Muscle layer of colon (tissue), 2 donors: Measurements from ENCODE around the gene HSD17B8.

ENCODE experiments used
- H3K27ac ChIP-seq: one replicate; pipeline ENCODE4 v1.7.0; 2013; ENCODE audit warnings: low read depth, mild to moderate bottlenecking, low read length, moderate library complexity
- H3K27me3 ChIP-seq, 2 donors: one replicate each; pipeline ENCODE4 v1.7.0; 2013; ENCODE audit warnings: low read length in 2 of 2, mild to moderate bottlenecking in 2 of 2; ENCODE audit not compliant: insufficient read depth in 2 of 2, control insufficient read depth in 1 of 2
- H3K36me3 ChIP-seq: one replicate; pipeline ENCODE4 v1.7.0; 2013; ENCODE audit warnings: mild to moderate bottlenecking, low read length; ENCODE audit not compliant: insufficient read depth
- H3K4me1 ChIP-seq: one replicate; pipeline ENCODE4 v1.7.0; 2013; ENCODE audit warnings: mild to moderate bottlenecking, low read length; ENCODE audit not compliant: insufficient read depth
- H3K4me3 ChIP-seq, 2 donors: one replicate each; pipeline ENCODE4 v1.7.0; 2013; ENCODE audit warnings: low read length in 2 of 2, low read depth in 1 of 2, mild to moderate bottlenecking in 1 of 2, moderate library complexity in 1 of 2
- H3K9ac ChIP-seq: one replicate; pipeline ENCODE4 v1.7.0; 2013; ENCODE audit warnings: low read length
- H3K9me3 ChIP-seq: one replicate; pipeline ENCODE4 v1.7.0; 2013; ENCODE audit warnings: mild to moderate bottlenecking, low read length
- donor health status: abdominal sarcoma.
- donor health status: Adenocarcinoma of cecum.

The HSD17B8 gene

DNA sequence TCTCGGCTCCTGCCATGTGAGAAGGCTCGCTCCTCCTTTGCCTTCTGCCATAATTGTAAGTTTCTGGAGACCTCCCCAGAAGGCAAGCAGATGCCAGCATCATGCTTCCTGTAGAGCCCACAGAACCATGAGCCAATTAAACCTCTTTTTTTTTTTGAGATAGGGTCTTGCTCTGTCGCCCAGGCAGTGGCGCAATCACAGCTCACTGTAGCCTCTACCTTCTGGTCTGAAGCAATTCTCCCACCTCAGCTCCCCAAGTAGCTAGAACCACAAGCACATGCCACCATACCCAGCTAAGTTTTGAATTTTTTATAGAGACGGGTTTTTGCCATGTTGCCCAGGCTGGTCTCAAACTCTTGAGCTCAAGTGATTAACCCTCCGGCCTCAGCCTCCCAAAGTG lies 32.4 kb downstream of the HSD17B8 start:
- Histone ChIP-seq H3K4me3 (no peak overlapping the region), H3K9ac (no peak overlapping the region), H3K27me3 (no peaks in the 10 kb centered on the region), H3K4me1 (no peaks in the 10 kb centered on the region), H3K27ac (no peak overlapping the region), H3K36me3 (no peaks in the 10 kb centered on the region), H3K9me3 (no peaks in the 10 kb centered on the region)

DNA sequence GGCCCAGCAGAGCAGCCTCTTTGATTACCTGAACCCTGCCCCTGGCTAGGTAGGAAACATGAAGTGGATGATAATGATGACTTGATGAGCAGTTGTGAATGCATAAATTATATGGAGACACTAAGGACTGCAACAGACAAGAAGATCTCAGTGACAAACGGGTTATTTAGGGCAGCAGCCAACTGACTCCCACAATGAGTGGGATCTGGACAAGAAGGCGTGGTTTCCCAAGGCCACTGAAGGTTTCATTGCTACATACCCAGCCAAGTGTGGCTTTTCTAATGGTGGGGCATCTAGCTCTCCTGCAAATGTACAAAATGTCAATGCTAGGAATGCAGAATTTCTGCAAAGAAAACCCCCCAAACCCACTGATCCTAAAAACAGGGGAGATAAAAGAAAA lies 33.3 kb downstream of the HSD17B8 start:
- no peak overlapping the region for H3K27ac ChIP-seq
- no peak overlapping the region for H3K9ac ChIP-seq
- H3K9me3 ChIP-seq, result no peaks in the 10 kb centered on the region
- H3K4me1 ChIP-seq, result no peaks in the 10 kb centered on the region
- H3K4me3 ChIP-seq, result no peak overlapping the region
- H3K27me3 ChIP-seq, result no peaks in the 10 kb centered on the region
- H3K36me3 ChIP-seq, result no peaks in the 10 kb centered on the region

DNA sequence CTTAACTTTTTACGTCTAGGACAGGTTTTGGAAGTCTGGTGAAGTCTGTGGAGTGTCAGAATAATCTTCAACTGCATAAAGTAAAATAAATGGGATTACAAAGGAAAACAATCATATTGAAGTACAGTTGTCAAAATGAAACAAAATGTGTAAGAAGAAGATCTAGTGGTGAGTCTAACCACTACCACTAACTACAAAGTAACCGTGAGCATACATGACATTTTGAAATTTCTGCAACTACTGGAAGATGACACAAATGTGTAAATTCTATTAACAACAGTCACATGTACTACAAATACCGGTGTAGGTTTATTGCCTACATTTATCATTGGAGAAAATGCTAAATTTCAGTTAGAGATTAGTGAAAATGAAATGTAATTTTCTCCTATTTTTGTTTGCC lies 37.5 kb downstream of the HSD17B8 start:
- Histone ChIP-seq H3K9me3 (no peaks in the 10 kb centered on the region), H3K27me3 (no peaks in the 10 kb centered on the region), H3K4me3 (no peak overlapping the region), H3K36me3 (no peaks in the 10 kb centered on the region), H3K27ac (no peak overlapping the region), H3K9ac (no peak overlapping the region), H3K4me1 (no peaks in the 10 kb centered on the region)

DNA sequence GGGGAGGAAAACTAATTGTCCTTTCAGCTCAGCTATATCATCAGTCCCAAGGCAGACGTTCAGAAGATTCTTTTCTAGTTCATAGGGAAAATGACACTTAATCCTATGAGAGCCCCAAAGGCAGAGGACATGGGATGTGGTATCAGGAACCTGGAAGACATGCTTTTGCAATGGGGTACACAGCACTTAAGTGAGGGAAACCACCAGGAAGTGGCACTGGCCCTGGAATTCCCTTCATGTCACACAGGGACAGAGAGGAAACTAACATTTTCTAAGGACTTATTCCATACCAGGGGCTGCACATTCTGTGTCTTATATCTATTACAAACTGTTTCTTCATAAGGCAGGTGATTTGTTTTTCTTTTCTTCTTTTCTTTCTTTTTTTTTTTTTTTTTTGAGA lies 39.0 kb downstream of the HSD17B8 start:
- no peak overlapping the region for H3K4me3 ChIP-seq
- no peaks in the 10 kb centered on the region for H3K27me3 ChIP-seq
- peaks cover 6% of the 10 kb centered on the region for H3K4me1 ChIP-seq
- no peaks in the 10 kb centered on the region for H3K36me3 ChIP-seq
- no peak overlapping the region for H3K27ac ChIP-seq
- H3K9ac ChIP-seq, result no peak overlapping the region
- no peaks in the 10 kb centered on the region for H3K9me3 ChIP-seq

DNA sequence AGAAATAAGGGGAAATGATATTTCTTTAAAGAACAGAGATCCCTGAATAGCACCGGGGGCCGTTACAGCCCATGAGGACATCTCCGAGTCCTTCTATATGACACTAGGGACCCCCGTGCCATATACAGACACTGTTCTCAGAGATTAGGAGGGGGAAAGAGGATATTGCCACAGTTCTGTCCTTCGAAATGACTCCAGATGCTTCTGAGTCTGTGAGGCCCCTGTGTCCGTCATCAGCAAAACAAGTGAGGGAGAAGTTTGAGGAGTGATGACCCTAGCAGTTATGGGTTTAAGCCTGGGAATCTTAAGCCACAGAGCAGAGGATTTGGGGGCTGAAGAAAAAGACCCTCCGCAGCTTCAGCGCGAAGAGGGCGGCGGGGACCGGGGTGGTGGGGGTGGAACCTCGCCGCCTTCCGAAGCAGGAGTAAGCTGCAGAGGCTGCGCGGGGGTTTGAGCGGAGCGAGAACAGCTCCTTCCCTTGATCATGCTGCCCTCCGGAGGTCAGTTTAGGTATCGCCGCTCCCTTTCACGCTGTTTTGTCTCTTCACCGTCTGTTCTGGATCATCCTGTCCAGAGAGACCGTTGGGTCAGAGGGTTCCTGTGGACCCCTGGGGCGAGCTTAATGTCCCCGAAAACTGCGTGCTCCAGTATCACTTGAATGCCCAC lies 43.7 kb downstream of the HSD17B8 start:
- Histone ChIP-seq H3K9ac (peak overlapping the region; percentile 76), H3K36me3 (peaks cover 11% of the 10 kb centered on the region), H3K27me3 (no peaks in the 10 kb centered on the region), H3K27ac (peak overlapping the region; percentile 96), H3K4me1 (peaks cover 24% of the 10 kb centered on the region), H3K4me3 (peak overlapping the region; percentile 46 to 51), H3K9me3 (no peaks in the 10 kb centered on the region)

DNA sequence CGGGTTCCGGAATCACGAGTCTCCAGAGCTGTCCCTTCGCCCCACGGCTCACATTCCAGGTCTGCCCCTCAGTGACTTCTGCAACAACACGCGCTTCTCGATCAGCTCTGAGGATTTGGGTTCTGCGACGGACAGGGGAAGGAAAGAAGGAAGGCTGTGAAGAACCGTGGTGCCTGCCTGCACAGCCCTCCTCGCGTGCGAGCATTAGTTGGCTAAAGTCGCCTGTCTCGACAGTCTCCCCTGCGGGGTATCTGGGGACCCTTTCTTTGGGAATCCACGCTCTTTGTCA lies 44.1 kb downstream of the HSD17B8 start:
- peak overlapping the region; percentile 46 to 51 for H3K4me3 ChIP-seq
- H3K36me3 ChIP-seq, result peaks cover 11% of the 10 kb centered on the region
- peak overlapping the region; percentile 96 for H3K27ac ChIP-seq
- H3K4me1 ChIP-seq, result peaks cover 24% of the 10 kb centered on the region
- H3K9ac ChIP-seq, result peak overlapping the region; percentile 71
- no peaks in the 10 kb centered on the region for H3K27me3 ChIP-seq
- H3K9me3 ChIP-seq, result no peaks in the 10 kb centered on the region

DNA sequence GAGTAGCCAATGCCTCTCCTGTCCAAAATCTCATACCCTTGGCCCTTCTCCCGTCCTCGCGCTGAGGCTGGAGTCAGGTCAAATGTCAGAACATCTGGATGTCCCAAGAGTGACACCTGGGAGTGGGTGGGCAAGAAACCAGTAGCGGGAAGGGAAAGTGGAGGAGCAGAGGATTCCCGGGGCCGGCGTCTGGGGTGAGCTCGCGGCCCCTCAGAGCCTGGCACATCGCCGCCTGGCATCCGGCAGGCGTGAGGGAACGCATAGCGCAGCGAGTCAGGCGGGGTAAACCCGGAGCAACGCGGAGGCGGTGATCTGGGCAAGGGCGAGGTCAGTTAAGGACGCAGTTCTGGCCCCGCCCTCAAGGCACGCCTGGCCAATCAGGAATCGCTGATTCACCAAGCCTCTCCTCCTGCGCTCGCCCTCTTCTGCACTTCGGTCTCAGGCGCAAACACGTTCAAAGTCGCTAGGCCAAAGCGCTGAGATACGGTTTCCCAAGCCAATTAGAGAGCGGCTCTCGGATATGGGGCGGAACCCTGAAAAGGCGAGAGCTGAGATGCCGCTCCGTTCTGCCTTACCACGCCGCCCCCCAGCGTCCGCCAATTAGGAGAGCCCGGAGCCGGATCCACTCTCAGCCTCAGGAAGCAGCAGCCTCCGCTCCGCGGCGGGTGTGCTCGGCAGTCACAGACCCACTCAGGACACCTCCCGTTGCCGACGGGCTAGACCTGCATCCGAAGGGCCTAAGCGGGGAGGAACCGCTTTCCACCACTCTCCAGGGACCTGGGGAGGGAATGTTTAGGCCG lies 44.7 kb downstream of the HSD17B8 start:
- H3K4me3 ChIP-seq, result peak overlapping the region; percentile 51 to 87
- peak overlapping the region; percentile 94 for H3K9ac ChIP-seq
- peaks cover 24% of the 10 kb centered on the region for H3K4me1 ChIP-seq
- H3K27me3 ChIP-seq, result no peaks in the 10 kb centered on the region
- no peaks in the 10 kb centered on the region for H3K9me3 ChIP-seq
- H3K36me3 ChIP-seq, result peaks cover 11% of the 10 kb centered on the region
- peak overlapping the region; percentile 96 for H3K27ac ChIP-seq

DNA sequence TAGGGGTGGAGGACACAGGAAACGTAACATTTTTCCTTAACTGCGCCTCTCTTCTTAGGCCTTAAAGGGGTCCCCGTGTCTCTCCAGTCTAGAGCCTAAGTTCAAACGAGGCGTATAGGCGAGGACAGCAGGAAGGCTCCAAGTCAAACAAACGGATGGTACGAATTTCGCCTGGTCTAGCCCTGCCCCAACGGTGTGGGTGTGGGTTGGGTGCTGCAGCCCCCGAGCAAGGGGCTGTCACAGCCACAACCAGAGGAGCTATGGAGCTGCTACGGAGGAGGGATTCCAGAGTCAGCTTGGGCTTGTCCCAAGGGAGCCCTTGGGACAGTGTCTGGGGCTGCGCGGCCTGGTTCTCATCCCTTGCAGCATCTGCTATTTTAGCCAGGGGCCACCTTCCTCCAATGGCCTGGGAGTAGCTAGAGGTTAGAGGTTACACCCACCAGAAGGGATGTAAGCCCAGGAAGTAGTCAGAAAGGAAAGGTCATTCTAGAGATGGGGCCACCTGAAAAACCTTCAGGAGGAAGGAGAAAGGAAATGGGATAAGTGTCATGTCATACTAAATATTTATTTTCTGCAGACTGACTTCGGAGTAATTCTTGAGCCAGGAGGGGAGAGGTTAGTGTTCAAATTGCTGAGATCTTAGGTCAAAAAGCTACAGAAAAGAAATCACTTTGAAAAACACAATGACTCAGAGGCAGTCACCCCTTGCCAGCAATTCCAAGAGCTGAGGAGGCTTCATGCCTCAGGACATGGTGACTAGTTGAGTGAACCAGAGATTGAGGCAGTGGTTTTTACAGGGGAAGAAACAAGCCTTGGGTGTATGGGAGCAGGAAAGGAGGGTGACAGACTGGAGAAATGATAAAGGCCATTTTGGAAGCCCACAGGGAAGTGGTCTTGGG lies 45.5 kb downstream of the HSD17B8 start:
- no peaks in the 10 kb centered on the region for H3K9me3 ChIP-seq
- peaks cover 11% of the 10 kb centered on the region for H3K36me3 ChIP-seq
- H3K4me3 ChIP-seq, result peak overlapping the region; percentile 51 to 87
- H3K4me1 ChIP-seq, result peaks cover 24% of the 10 kb centered on the region
- peak overlapping the region; percentile 94 for H3K9ac ChIP-seq
- peak overlapping the region; percentile 94 for H3K27ac ChIP-seq
- H3K27me3 ChIP-seq, result no peaks in the 10 kb centered on the region

DNA sequence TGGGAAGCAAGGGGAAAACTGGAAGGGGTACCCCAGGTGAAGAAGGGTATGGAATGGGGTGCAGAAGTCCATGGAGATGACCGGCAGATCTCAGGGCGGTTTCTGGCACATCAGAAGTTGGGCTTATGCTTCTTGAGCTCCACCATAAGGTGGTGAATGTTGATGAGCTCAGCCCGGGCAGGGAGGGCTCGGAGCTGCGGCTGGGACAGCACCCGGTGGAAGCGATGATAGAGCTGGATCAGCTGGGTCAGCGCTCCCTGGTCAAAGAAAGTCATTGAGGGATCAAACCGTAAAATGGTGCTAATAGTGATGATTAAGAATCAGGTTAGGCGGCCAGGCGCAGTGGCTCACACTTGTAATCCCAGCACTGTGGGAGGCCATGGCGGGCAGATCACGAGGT lies 46.3 kb downstream of the HSD17B8 start:
- no peaks in the 10 kb centered on the region for H3K27me3 ChIP-seq
- H3K9ac ChIP-seq, result no peak overlapping the region
- no peaks in the 10 kb centered on the region for H3K9me3 ChIP-seq
- peaks cover 24% of the 10 kb centered on the region for H3K4me1 ChIP-seq
- peaks cover 11% of the 10 kb centered on the region for H3K36me3 ChIP-seq
- H3K4me3 ChIP-seq, result no peak overlapping the region
- no peak overlapping the region for H3K27ac ChIP-seq

DNA sequence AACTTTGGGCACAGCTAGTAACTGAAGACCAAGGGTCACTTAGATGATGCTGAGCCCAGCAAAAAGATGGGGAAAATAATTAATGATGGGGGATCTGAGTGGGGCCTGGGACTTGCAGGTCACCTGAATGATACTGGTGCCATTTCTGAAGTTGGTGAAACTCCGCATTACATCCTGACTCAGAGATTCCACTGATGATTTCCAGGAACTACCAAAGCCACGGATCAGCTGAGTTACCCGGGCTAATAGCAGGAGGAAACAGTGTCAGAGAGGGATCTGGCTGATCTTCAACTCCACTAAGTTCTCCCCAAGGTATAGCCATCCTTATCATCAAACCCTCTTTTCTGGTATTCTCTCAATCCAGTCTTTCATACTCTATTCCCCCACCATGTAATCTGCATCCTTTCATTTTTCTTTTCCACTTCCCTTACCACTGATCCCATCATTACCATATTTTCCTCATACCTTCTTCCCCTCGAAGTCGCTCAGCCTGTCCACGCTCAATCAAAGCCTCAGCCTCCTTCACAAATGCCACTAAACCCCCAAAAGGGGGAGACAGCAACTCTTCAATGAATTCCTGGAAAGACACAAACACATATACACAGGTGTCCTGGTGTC lies 47.0 kb downstream of the HSD17B8 start:
- Histone ChIP-seq H3K9ac (no peak overlapping the region), H3K4me3 (no peak overlapping the region), H3K27me3 (no peaks in the 10 kb centered on the region), H3K9me3 (no peaks in the 10 kb centered on the region), H3K36me3 (peaks cover 11% of the 10 kb centered on the region), H3K4me1 (peaks cover 24% of the 10 kb centered on the region), H3K27ac (no peak overlapping the region)

DNA sequence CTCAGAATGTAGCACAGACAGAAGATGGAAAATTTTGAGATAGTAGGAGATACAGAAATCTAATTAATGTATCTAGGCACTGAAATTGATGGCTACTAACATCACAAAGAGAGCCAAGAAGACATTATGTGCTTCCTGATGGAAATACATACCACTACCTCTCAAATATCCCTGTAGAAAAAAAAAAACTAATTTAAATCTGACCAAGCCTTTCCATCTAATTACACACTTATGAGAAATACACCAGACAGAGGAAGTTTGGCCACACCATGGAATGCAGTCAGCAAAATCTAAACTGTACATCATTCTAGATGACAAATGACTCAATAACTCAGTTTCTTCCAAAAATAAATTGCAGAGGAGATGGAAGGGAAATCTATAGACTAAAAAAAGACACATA lies 48.3 kb downstream of the HSD17B8 start:
- H3K27ac ChIP-seq, result no peak overlapping the region
- no peaks in the 10 kb centered on the region for H3K9me3 ChIP-seq
- H3K4me3 ChIP-seq, result no peak overlapping the region
- no peaks in the 10 kb centered on the region for H3K27me3 ChIP-seq
- H3K9ac ChIP-seq, result no peak overlapping the region
- H3K36me3 ChIP-seq, result peaks cover 11% of the 10 kb centered on the region
- peaks cover 23% of the 10 kb centered on the region for H3K4me1 ChIP-seq
